NT2/D1 (cell line): ENCODE measurements around the gene LSS.
"Not testable (repeated sequence)": the region's sequence is repeated elsewhere in the genome, so short reads cannot be mapped to it uniquely, and the experiment has no call there.

Experiments
- DNase-seq: peaks from one replicate; pipeline ENCODE4 v3.0.0-alpha.2; 2011; ENCODE audit warnings: low read depth, low spot score
- H3K27me3 ChIP-seq: 2 replicates; pipeline ENCODE4 v1.6.0; 2011; ENCODE audit warnings: mild to moderate bottlenecking; ENCODE audit not compliant: insufficient read length, insufficient read depth
- H3K36me3 ChIP-seq: 2 replicates; pipeline ENCODE4 v1.6.1; 2011; ENCODE audit warnings: mild to moderate bottlenecking, low read length, mixed read lengths; ENCODE audit not compliant: insufficient read depth, insufficient read length
- H3K4me1 ChIP-seq: 2 replicates; pipeline ENCODE4 v1.5.1; 2011; ENCODE audit not compliant: insufficient read depth, insufficient read length
- H3K4me3 ChIP-seq: 2 replicates; pipeline ENCODE4 v1.5.1; 2011; ENCODE audit warnings: low read depth; ENCODE audit not compliant: insufficient read length
- H3K9ac ChIP-seq: 2 replicates; pipeline ENCODE4 v1.6.0; 2011; ENCODE audit warnings: low read depth; ENCODE audit not compliant: insufficient read length
- H3K9me3 ChIP-seq: 2 replicates; pipeline ENCODE4 v1.5.1; 2011; ENCODE audit warnings: mild to moderate bottlenecking, low read length; ENCODE audit not compliant: insufficient read depth
- SUZ12 ChIP-seq: IDR thresholded peaks from 2 replicates; pipeline ENCODE4 v1.6.1; 2011; ENCODE audit not compliant: insufficient read length, insufficient read depth; ENCODE audit errors: extremely low read depth
- YY1 ChIP-seq: IDR thresholded peaks from 2 replicates; pipeline ENCODE4 v1.6.1; 2011; ENCODE audit not compliant: insufficient read length, insufficient read depth
- ZNF274 ChIP-seq: IDR thresholded peaks from 2 replicates; pipeline ENCODE4 v1.6.1; 2011; ENCODE audit warnings: mild to moderate bottlenecking, low read depth, low read length

LSS gene

GRCh38 chr21:46145159-46145839, 83.3 kb downstream of the LSS start:
- peaks cover 8% of the 10 kb centered on the region; the same call in 1 of the 2 replicates for H3K9me3 ChIP-seq
- peaks cover 12% of the 10 kb centered on the region for H3K4me1 ChIP-seq
- H3K36me3 ChIP-seq = peaks cover 10% of the 10 kb centered on the region
- no peaks in the 10 kb centered on the region for H3K27me3 ChIP-seq
- TF ChIP-seq ZNF274 = no peak
- DNase-seq = no peak
- H3K9ac ChIP-seq = no peak overlapping the region
- H3K4me3 ChIP-seq = no peak overlapping the region

DNA sequence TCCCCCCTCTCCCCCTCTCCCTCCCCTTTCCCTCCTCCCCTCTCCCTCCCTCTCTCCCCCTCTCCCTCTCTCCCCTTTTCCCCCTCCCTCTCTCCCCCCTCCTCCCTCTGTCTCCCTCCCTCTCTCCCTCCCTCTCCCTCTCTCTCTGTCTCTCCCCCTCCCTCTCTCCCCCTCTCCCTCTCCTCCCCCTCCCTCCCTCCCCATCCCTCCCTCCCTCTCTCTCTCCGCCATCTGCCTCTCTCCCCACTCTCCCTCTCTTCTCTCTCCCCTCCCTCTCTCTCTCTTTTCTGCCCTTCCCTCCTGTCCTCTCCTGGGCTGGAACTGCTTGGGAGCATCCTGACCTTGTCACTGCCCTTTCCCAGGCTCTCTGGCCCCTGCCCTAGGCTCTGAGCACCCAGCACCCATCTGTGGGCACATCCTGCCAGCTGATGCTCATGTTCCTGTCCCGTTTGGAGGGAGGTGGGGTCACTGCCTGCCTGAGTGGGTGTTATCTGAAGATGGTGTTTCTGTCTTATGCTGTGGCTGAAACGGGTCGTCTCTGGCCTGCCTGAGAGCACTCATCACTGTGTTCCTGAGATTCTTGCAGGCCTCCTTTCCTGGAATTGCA, 84.0 kb downstream of the LSS start:
- H3K9me3 ChIP-seq = peaks cover 8% of the 10 kb centered on the region; the same call in 1 of the 2 replicates
- no peak for DNase-seq
- TF ChIP-seq YY1 (no peak), SUZ12 (no peak), ZNF274 (no peak)
- no peak overlapping the region for H3K4me3 ChIP-seq
- H3K27me3 ChIP-seq = no peaks in the 10 kb centered on the region
- no peak overlapping the region for H3K9ac ChIP-seq
- H3K4me1 ChIP-seq = peaks cover 12% of the 10 kb centered on the region
- H3K36me3 ChIP-seq = peaks cover 10% of the 10 kb centered on the region

DNA sequence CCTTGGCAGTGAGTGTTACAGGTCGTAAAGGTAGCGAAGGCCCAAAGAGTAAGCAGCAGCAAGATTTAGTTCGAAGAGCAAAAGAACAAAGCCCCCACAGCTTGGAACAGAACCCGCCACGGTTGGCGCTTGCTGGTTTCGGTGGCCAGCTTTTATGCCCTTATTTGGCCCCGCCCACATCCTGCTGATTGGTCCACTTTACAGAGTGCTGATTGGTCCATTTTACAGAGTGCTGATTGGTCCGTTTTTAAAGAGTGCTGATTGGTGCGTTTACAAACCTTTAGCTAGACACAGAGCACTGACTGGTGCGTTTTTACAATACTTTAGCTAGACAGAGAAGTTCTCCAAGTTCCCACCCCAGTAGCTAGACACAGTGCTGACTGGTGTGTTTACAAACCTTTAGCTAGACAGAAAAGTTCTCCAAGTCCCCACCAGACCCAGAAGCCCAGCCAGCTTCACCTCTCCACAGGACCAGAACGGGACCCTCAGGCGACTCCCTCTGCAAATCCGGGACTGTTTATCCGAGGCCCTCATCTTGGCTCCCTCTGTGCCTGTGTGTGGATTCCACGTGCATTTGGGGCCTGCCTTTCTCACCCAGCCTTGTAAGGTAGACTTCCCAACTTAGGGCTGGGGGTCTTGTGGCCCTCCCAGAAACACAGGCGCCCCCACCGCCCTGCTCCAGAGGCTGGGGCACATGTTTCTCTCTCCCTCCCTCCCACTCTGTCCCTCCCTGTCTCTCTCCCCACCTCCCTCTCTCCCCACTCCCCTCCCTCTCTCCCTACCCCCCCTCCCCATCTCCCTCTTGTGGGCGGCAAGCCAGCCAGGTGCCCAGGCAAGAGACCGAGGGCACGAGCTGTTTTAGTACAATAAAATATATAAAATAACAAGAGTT, 85.7 kb downstream of the LSS start:
- H3K36me3 ChIP-seq = peaks cover 10% of the 10 kb centered on the region
- no peak for DNase-seq
- H3K4me1 ChIP-seq = peaks cover 11% of the 10 kb centered on the region
- H3K27me3 ChIP-seq = no peaks in the 10 kb centered on the region
- peaks cover 8% of the 10 kb centered on the region; the same call in 1 of the 2 replicates for H3K9me3 ChIP-seq
- TF ChIP-seq ZNF274 (no peak), YY1 (no peak), SUZ12 (no peak)
- no peak overlapping the region for H3K9ac ChIP-seq
- H3K4me3 ChIP-seq = no peak overlapping the region

- TF ChIP-seq YY1 (no peak), SUZ12 (no peak), ZNF274 (no peak)
- Histone ChIP-seq H3K9me3 (peaks cover 8% of the 10 kb centered on the region; the same call in 1 of the 2 replicates), H3K4me1 (peaks cover 15% of the 10 kb centered on the region), H3K9ac (no peak overlapping the region), H3K4me3 (no peak overlapping the region), H3K27me3 (no peaks in the 10 kb centered on the region), H3K36me3 (peaks cover 10% of the 10 kb centered on the region)
- no peak for DNase-seq
Observed at GRCh38 chr21:46141767-46142581, 86.6 kb downstream of the LSS start.

DNA sequence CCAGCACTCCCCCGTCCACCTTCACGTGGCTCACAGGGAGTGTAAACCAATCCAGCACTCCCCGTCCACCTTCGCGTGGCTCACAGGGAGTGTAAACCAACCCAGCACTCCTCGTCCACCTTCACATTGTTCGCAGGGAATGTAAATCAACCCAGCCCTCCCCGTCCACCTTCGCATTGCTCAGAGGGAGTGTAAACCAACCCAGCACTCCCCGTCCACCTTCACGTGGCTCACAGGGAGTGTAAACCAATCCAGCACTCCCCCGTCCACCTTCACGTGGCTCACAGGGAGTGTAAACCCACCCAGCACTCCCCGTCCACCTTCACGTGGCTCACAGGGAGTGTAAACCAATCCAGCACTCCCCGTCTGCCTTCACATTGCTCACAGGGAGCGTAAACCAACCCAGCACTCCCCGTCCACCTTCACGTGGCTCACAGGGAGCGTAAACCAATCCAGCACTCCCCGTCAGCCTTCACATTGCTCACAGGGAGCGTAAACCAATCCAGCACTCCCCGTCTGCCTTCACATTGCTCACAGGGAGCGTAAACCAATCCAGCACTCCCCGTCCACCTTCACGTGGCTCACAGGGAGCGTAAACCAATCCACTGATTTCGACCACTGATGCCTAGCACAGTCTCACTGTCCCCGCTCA, 88.1 kb downstream of the LSS start:
- H3K4me1 ChIP-seq = peaks cover 18% of the 10 kb centered on the region
- not testable (repeated sequence) for H3K9ac ChIP-seq, H3K36me3 ChIP-seq, H3K4me3 ChIP-seq, DNase-seq, H3K27me3 ChIP-seq, H3K9me3 ChIP-seq

DNA sequence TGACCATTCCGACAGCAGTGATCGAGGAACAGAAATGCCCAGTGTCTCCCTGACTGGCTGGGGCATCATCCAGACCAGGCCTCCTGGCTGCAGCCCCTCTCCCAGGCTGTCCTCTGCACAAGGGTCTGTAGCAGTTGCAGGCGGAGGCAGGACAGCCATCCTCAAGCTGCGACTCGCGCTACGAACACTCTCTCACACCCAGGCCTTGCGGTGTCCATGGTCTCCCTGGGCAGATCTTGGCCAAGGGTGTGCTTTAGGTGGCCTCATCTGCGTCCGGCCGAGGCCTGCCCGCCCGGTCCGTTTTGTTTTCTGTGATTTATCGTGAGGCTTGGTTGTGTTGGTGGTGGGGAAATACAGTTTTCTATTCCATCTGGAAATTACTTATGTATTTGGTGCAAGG, 88.9 kb downstream of the LSS start:
- H3K4me3 ChIP-seq = no peak overlapping the region
- DNase-seq = no peak
- H3K9ac ChIP-seq = peak overlapping the region; percentile 6
- peaks cover 18% of the 10 kb centered on the region for H3K4me1 ChIP-seq
- TF ChIP-seq SUZ12 (no peak), ZNF274 (no peak), YY1 (no peak)
- H3K27me3 ChIP-seq = no peaks in the 10 kb centered on the region
- peaks cover 8% of the 10 kb centered on the region; the same call in 1 of the 2 replicates for H3K9me3 ChIP-seq
- H3K36me3 ChIP-seq = peaks cover 10% of the 10 kb centered on the region
